ENCODE data around the gene AKT3. TPM values are rescaled to one million over a fixed set of nuclear protein-coding genes. Genes with fewer than 3 reads are reported as not detected.
"Not testable (repeated sequence)": the region's sequence is repeated elsewhere in the genome, so short reads cannot be mapped to it uniquely, and the experiment has no call there.

AKT3 gene
- total RNA-seq, 1 experiment from 2014 or later = 26.7 TPM

- DNase-seq (ENCODE audit: low read depth) = no peak
These were observed 143.5 kb downstream of the AKT3 start for GRCh38 chr1:243706563-243706962.

- DNase-seq (ENCODE audit: low read depth) = no peak
These were observed 144.5 kb downstream of the AKT3 start for GRCh38 chr1:243705585-243705984.

DNA sequence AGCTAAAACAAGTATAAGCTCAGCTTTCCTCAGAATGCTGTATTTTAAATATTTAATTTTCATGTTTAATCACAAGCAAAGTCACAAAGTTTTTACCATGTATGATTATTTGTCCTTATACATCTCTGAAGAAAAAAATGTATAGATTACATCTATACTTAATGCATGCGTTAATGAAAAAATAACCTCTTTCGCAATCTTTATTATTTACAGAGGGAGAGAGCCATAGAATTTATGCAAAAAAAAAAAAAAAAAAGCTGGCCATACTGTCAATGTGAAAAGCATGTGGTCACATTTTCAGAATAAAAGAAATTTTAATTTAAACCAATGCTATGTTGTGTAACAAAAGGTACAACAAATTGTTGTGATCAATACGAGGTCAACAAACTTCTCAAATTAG lies 148.2 kb downstream of the AKT3 start:
- DNase-seq (ENCODE audit: low read depth) = no peak

DNA sequence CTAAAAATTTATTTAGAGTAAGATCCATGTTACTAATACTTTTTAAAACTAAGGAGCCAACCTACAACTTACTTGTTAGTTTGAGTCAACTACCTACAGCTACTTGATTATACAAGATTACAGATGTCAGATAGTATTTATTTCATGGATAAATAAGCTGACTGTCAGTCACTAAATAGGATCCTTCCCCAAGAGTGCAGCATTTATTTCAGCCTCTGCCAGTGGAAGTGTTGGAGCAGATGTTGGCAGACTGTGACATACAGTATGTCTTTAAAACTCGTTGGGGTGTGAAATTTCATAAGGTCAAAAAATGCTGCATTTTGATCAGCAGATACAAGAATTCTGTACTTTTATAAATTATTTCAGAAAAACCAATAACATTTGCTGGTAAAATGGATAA lies 156.2 kb downstream of the AKT3 start:
- DNase-seq (ENCODE audit: low read depth) = no peak

DNA sequence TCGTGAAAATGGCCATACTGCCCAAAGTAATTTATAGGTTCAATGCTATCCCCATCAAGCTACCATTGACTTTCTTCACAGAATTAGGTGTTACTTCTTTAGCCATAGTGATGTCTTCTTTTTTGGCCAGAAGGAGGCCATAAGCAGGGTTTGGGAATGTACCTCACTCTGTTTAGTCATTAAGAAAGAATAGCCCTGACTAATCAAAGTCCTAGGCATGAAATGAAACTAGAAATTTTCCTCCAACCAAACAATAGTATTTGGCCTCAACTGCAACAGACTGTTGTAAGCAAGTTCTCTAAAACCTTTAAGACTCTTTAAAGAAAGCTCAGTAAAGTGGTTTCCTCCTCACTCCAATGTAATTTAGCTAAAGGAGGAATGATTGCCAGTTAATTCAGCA lies 163.9 kb downstream of the AKT3 start:
- DNase-seq (ENCODE audit: low read depth) = peak; percentile 2

DNA sequence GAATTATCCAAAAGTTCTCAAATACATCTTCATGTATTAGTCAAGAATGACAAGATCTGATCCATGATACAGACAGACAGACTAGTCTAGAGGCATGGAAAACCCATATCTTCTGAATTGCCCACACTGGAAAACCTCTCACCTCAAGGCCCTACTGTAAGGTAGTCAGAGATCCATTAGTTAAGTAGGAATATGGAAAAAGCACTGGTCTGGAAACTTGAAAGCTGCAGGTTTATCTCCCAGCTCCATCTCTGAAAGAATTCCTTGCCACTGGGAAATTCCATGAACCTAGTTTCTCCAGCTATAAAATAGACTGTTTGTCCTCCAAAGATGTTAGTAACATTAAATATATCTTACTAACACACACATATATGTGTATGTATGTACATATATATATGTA lies 169.2 kb downstream of the AKT3 start:
- DNase-seq (ENCODE audit: low read depth) = no peak

DNA sequence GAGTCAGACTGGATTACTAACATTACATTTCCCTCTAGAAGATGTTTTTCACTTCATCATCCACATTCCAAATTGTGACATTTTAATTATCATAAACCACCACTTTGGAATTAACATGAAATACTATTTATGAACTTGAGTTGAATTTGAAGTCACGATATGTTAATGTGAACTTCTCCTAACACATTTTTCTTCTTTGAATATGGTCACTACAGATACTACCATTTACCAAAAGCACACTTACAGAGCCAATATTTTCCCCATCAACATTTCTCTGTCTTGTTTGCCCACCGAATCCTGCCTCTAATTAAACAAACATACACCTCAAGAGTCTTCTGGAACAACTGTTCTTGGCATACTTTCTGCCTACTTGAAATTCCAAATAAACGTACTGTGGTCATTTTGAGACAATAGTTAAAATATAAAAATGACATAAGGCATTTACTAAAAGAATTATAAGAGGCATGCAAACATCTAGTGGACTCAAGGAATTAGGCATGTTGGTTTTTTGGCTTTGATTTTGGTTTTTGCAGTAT lies 177.4 kb downstream of the AKT3 start:
- no peak for DNase-seq (ENCODE audit: low read depth)

DNA sequence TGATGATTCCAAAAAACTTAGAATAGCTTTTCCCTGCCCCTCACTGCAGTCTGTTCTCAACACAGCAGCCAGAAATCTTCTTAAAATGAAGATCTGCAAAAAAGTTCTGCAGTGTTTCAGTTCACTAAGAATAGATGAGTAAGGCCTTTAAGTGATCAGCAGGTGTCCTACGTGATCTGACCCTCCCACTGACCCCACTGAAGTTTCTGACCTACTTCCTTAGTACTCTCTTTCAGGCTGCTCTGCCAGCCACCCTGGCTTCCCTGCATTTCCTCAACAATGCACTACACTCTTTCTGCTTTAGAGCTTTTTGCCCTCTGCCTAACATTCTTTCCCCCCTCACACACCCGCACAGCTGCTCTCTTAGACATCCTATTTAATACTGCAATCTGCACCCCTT lies 182.5 kb downstream of the AKT3 start:
- no peak for DNase-seq (ENCODE audit: low read depth)

DNA sequence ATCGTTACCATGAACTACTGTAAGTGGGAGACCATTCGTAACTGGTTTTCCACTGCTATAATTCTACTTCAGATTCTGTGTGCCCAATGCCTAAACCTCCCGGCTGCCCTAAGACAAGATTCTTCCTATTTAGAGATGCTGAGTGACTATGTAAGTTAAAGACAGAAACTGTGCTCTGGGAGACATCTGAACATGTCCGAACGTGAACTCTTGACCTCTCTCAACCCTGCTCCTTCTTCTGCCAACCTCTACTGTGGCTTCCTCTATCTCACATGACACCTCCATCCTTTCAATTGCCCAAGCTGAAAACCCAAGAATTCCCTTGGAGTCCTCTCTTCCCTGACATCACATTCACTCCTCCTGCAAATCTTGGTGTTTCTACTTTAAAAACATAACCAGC lies 182.9 kb downstream of the AKT3 start:
- DNase-seq (ENCODE audit: low read depth) = no peak

GRCh38 chr1:243663651-243664050 lies 186.4 kb downstream of the AKT3 start:
- DNase-seq (ENCODE audit: low read depth) = no peak

- not testable (repeated sequence) for DNase-seq (ENCODE audit: low read depth)
These were observed 187.9 kb downstream of the AKT3 start for GRCh38 chr1:243662169-243662568.

DNA sequence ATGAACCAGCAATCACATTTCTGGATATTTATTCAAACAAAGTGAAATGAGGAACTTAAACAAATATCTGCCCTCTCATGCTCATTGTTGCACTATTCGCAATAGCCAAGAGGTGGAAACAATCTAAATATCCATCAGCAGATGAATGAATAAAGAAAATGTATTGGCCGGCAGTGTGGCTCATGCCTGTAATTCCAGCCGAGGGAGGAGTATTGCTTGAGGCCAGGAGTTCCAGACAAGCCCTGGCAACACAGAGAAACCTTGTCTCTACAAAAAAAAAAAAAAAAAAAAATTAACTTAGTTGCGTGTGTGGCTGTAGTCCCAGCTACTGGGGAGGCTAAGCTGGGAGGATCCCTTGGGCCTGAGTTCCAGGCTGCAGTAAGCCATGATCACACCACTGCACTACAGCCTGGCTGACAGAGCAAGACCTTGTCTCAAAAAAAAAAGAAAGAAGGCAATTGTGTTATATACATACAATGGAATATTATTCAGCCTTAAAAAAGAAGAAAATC lies 191.4 kb downstream of the AKT3 start:
- DNase-seq (ENCODE audit: low read depth) = no peak

GRCh38 chr1:243657793-243658192 lies 192.2 kb downstream of the AKT3 start:
- no peak for DNase-seq (ENCODE audit: low read depth)

GRCh38 chr1:243649530-243649929 lies 200.5 kb downstream of the AKT3 start:
- DNase-seq (ENCODE audit: low read depth) = not testable (repeated sequence)

- no peak for DNase-seq (ENCODE audit: low read depth)
These were observed 203.2 kb downstream of the AKT3 start for GRCh38 chr1:243646841-243647240.

DNA sequence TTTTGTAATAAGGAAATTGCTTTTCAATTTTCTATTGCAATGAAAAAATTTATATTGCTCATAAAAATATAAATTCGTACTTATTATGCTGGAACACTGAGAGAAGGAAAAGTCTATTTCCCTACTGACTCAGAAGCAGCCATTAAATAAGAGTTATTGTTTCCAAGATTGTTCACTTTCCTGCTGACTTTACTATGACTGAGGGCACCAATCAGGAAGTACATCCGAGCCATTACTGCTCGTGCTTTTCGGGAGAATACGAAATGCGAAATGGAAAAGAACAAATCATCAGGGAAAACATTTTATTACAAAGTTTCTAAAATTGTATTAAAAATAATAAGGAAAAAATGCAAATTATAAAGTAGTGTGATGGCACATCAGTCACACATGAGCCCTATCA lies 204.8 kb downstream of the AKT3 start:
- no peak for DNase-seq (ENCODE audit: low read depth)

GRCh38 chr1:243642936-243643335 lies 207.1 kb downstream of the AKT3 start:
- no peak for DNase-seq (ENCODE audit: low read depth)

DNA sequence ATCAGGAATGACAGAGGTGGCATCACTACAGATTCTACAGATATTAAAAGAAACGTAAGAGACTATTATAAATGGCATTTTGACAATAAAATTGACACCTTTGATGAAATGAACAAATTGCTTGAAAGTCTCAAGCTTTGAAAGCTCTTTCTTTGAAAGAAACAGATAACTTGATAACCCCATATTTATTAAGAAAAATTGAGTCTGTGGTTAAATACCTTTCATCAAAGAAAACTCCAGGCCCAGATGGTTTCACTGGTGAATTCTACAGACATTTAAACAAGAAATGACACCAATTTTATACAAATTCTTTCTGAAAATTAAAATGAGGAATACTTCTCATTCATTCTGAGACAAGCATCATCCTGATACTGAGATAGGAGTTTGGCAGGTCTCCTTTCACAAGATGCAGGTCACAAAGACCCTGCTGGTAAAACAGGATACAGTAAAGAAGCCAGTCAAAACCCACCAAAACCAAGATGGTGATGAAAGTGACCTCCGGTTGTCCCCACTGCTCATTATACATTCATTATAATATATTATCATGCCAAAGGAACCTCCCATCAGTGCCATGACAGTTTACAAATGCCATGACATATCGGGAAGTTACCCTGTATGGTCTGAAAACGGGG lies 210.9 kb downstream of the AKT3 start:
- no peak for DNase-seq (ENCODE audit: low read depth)

- DNase-seq (ENCODE audit: low read depth) = no peak
These were observed 211.9 kb downstream of the AKT3 start for GRCh38 chr1:243638186-243638585.

GRCh38 chr1:243628476-243628907 lies 221.6 kb downstream of the AKT3 start:
- peak; percentile 18 for DNase-seq (ENCODE audit: low read depth)

GRCh38 chr1:243623841-243624240 lies 226.2 kb downstream of the AKT3 start:
- peak; percentile 47 for DNase-seq (ENCODE audit: low read depth)

- DNase-seq (ENCODE audit: low read depth) = no peak
These were observed 228.1 kb downstream of the AKT3 start for GRCh38 chr1:243621973-243622372.

DNA sequence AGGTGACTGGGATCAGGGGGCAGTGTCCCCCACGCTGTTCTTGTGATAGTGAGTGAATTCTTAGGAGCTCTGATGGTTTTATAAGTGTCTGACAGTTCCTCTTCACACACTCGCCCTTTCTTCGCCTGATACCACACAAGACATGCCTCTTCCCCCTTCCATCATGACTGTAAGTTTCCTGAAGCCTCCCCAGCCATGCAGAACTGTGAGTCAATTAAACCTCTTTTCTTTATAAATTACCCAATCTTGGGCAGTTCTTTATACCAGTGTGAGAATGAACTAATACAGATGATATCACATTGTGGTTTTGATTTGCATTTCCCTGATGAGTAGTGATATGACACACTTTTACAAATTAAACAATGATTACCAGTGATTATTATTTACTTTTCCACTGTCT lies 229.9 kb downstream of the AKT3 start:
- DNase-seq (ENCODE audit: low read depth) = no peak

GRCh38 chr1:243609698-243610097 lies 240.3 kb downstream of the AKT3 start:
- no peak for DNase-seq (ENCODE audit: low read depth)

Measured in RPMI7951 (cell line).